Activated naive CD4-positive, alpha-beta T cell treated with anti-CD3 and anti-CD28 coated beads for 36 hours (primary cell): ENCODE measurements around the gene ZFP2. TPM values are rescaled to one million over a fixed set of nuclear protein-coding genes. Genes with fewer than 3 reads are reported as not detected.

Experiments used
- total RNA-seq, 2 experiments: library from RNA; stranded (reverse); gene quantifications; one replicate each; pipeline ENCODE4 v1.2.3, GENCODE V29; 2021

ZFP2 gene
- total RNA-seq, 2 experiments from 2014 or later: 0.17 to 0.26 TPM

Other genes with a start within 250 kb of the ZFP2 start
- gene ZNF354A, start 165.3 kb upstream of the ZFP2 start, total RNA-seq: 1 to 10 TPM; 7.7 to 8.5 TPM
- 1 to 10 TPM; 8.6 to 8.9 TPM for gene ZNF354B, start 36.0 kb upstream of the ZFP2 start, total RNA-seq
- gene ZNF454, start 45.3 kb downstream of the ZFP2 start, total RNA-seq: not detected
- gene GRM6, start 99.4 kb downstream of the ZFP2 start, total RNA-seq: not detected
- 1 to 10 TPM; 1.8 to 2.0 TPM for gene ZNF879, start 127.9 kb downstream of the ZFP2 start, total RNA-seq
- gene ZNF354C, start 164.5 kb downstream of the ZFP2 start, total RNA-seq: 1 to 10 TPM; 5.8 to 6.1 TPM